ENCODE results near the gene FCN2. TPM values are rescaled to one million over a fixed set of nuclear protein-coding genes. Genes with fewer than 3 reads are reported as not detected.

FCN2 gene
- not detected in 2 replicates for total RNA-seq

DNA sequence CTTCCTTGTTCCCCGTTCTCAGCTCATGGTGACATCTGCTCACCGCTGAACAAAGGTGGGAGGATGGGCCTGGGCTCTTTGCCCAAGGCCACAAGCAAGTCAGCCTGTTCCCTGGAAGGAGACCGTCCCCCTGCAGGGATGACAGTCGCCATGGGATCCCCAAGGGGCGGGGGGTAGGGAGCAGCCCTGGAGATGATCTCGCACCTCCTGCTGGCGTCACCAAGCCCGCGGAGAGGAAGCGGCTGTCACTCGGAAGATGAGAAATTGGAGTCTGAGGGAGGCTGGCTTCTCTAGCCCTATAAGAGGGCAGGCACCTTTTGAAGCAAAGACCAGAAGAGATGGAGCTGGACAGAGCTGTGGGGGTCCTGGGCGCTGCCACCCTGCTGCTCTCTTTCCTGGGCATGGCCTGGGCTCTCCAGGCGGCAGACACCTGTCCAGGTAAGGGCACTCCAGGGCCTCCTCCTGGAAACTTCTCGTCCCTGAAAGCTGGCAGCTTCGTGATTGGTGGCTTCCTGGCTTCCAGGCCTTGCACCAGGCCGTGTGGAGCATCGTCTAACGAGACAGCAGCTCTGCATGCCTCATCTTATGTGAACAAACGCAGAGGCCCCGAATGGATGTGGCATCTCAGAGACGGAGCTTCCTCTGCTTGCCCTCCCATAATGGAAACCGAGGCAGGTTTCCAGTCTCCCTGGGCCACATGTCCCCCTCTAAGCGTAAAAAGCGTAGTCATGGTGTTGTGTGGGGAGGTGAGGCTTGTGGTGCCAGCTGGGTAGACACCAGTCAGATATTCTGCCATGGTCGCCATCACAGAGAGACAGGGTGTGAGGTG lies at the start of gene FCN2:
Gene FCN2, plus strand, starts transcription at position 327 of the 829 bp plus-strand sequence. Its CDS starts 12 bp downstream, at position 339.
- no peak for DNase-seq (ENCODE audit: low read depth in 2 of 2)

DNA sequence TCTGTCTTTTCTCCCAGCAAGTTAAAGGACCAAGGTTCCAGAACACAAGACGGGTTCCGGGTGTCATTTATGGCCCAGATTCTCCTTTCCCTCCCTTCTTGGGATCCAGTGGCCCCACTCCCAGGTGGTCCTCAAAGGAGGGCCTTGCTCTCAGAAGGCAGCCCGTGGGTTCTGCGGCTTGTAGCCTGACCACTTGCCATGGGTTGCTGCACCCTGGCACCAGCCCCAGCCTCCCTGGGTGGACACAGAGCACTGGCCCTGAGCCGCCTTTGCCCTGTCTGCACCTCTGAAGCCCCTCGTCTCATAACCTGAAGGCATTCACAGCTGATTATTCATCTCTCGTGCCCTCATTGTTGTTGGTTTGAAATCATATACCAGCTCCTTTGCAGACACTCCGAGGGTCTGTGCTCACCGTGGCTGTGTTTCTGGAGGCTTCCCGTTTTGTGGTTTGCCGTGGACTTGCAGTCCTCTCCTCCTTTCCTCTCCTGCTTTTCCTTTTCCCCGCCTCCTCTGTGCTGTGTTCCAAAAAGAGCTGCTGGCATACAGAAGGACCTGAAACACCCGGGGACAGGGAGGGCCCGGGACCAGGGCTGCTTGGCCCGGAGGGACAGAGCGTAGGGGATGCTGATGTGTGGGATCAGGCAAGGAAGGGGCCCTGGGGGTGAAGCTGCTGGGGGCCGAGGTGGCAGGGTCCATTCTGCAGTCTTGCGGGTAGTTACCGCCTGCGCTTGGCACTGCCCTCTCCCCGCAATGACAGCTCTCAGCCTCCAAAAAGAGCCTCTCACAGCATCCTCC lies 49.5 kb upstream of the FCN2 start:
- no peak for DNase-seq (ENCODE audit: low read depth in 2 of 2)

DNA sequence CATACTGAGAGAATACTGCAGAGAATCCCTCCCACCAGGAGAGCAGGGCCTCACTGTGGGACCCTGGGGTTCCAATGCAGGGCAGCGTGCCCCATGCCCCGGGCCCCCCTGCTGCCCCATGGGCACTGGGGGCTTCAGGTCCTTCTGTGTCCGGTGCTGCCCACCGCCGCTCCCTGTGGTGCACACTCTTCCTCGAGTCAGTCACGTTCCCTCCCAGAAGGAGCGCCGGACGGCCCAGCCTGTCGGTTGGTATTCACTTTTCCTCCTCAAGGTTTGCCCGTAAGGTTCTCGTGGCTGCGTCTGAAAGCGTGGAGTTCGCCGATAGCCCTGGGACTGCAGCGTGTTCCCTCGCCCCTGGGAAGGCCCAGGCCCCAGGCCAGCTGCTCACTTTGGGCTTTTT lies 48.1 kb upstream of the FCN2 start:
- DNase-seq (ENCODE audit: low read depth in 2 of 2) = no peak

DNA sequence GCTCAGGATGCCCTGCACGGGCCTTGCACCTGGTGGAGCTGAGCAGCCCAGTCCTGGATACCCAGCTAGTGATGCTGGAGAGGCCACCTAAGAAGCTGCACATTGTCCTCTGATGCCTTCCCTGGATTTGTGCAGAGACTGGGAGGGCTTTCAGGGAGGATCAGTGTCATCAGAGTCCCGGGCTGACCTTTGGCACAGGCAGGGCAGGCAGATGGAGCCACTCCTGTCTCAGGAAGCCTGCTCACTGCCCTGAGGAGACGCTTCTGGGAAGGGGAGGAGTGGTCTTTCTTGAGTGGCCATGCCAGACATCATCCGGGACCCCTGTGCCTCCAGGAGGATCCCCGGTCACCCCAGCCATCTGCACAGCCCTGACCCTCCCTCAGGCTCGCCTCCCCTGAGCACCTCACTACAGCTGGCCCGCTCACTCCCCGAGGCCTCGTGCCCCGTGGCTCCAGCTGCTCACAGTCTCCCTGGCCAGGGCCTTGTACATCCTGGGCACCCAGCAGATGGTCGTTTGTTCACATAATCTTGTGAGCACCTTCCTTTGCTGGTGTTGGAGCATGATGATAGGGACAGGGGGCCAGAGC lies 47.2 kb upstream of the FCN2 start:
- no peak for DNase-seq (ENCODE audit: low read depth in 2 of 2)

DNA sequence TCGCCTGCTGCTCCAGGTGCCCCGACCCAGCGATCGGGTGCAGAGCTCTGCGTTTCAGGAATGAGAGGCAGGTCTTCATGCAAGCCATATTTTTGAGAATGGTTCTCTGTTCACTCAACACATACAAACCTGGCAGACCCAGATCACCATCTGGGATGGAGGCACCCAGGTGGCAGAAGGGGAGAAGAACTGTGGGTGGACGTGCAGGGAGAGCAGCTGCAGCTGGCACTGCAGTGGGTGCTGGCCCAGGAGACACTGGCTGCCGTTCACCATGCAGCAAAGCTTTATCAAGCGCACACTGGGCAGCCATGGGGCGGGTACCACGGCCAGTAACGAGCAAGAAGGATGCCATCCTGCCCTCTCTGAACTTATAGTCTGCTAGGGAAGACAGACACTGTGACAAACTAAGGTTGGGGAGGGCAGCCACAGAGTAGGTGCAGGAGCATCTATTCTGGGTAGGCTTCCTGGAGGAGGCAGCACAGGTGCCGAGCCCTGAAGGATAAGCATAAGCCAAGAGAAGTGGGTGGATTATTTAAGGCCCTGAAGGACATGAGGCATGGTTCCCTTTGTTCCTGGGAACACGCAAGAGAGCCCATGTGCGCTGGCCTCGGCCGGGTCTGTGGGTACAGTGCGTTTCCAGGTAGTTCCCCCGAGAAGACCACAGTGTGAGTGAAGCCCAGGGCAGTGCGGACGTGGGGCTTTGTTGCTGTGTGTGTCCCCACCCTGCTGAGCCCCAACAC lies 46.2 kb upstream of the FCN2 start:
- no peak for DNase-seq (ENCODE audit: low read depth in 2 of 2)

DNA sequence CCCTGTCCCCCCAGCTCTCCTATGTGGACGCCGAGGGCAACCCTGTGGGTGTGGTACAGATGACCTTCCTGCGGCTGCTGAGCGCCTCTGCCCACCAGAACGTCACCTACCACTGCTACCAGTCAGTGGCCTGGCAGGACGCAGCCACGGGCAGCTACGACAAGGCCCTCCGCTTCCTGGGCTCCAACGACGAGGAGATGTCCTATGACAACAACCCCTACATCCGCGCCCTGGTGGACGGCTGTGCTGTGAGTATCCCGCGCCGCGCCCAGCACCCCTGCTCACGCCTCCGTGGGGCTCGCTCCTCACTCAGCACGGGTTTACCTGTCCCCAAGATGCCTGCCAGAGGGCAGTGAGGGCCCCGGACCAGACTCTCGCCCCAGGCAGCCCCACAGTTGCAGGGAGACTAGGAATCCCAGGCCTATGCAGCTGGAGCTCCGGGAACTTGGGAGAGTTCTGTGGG lies 45.6 kb upstream of the FCN2 start:
- DNase-seq (ENCODE audit: low read depth in 2 of 2) = no peak

DNA sequence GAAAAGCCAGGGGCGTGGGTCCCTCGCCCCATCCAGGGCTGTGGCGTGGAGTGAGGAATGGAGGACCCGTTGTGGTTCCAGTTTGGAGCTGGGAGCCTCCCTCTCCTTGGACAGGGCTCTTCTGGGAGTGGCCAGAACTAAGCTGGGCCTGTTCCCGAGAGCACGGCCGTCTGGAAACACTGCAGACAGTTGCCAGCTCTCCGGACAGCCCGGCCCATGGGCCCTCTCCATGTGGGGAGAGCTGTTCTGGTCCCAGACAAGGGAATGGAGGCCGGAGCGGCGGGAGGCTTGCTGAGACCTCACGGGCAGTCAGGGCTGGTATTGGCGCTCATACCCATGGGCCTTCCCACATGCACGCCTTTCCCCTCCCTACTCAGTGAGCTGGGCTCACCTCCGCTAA lies 45.2 kb upstream of the FCN2 start:
- DNase-seq (ENCODE audit: low read depth in 2 of 2) = no peak

DNA sequence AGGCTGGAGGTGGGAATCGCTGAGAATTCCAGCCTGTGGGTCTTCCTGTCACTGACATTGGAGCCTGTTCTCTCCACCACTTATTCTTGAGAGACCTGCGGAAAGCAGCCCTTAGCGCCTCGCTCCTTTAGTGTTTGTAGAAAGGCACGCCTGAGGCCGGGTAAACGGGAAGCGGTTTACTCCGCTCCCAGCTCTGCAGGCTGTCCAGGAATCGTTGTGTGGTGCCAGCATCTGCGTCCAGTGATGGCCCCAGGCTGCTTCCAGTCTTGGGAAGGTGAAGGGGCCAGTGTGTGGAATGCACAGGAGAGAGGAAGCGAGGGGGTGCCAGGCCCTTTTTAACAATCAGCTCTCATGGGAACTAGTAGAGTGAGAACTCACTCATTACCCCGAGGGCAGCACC lies 44.6 kb upstream of the FCN2 start:
- no peak for DNase-seq (ENCODE audit: low read depth in 2 of 2)

DNA sequence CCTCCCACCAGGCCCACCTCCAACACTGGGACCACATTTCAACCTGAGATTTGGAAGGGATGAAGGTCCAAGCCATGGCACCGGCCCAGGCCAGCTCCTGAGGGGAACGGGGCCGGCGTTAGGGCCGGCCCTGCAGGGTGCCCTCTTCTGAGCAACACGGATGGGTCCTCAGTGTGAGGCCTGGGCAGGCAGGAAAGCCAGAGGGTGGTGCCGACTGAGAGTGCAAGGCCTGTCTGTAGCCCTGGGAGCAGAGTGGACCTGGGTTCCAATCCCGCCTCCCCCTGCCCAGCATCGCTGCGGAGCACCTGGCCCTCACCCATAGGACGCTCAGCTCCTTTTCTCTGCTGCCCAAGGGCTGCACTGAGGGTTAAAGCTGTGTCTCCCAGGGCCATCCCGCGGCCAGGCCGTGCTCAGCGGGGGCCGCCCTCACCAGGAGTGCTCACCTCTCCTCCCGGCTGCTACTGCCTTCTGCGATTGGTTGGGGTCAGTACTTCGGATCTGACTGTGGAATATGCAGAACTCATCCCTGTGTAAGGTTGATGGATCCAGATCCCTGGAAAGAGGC lies 44.1 kb upstream of the FCN2 start:
- DNase-seq (ENCODE audit: low read depth in 2 of 2) = no peak

DNA sequence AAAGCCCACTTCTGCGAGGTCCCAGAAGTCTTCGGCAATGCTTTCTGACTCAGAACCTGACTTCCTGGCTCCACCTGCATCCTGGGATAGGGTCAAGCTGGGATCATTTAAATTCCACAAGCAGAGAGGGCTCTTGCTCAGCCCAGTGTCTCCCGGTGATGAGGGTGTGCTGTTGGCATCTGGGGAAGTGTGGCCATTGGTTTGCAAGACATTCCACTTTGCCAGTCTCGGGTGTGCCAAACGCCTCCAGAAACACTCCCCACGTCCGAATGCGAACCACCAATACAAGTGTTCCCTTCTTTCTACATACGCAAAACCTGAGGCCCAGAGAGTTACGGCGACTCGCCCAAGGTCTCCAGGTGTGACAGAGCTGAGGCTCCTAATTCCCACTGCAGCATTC lies 43.1 kb upstream of the FCN2 start:
- peak in 1 of 2 donors; percentile 9 for DNase-seq (ENCODE audit: low read depth in 2 of 2)

DNA sequence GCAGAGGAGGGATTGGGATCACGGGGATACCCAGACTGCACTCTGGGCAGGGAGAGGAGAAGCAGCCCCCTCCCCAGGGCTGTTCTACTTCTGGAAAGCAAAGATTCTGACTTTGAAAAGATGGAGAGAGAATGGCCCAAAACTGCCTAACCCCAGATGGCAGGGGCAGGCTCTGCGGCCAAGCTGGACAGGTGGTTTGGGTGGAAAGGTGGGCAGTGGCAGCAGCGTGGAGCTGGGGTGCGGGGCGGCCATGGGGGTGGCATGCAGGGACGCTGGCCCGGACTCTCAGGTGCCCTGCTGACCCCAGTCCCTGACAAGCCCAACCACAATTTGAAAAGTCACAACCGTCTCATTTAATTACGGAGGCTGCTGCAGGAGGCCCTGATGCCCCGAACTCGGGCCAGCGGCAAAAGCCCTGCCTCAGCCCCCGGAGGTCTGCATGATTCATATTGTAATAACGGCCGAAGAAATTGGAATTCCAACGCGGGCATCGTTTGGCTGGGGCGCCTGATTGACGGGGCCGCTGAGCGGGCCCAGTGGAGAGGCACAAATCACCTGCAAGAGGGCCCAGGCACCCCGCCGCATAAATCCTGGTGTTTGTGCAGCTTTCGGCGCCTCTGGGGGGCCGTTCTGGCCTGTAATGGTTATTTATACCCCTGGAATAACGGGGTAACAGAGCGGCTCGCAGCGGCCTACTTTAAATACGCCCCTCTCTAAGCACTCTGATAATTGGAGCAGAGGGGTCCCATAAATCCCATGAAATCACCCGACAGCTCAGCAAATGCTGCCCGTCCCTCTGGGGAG lies 41.8 kb upstream of the FCN2 start:
- DNase-seq (ENCODE audit: low read depth in 2 of 2) = no peak

DNA sequence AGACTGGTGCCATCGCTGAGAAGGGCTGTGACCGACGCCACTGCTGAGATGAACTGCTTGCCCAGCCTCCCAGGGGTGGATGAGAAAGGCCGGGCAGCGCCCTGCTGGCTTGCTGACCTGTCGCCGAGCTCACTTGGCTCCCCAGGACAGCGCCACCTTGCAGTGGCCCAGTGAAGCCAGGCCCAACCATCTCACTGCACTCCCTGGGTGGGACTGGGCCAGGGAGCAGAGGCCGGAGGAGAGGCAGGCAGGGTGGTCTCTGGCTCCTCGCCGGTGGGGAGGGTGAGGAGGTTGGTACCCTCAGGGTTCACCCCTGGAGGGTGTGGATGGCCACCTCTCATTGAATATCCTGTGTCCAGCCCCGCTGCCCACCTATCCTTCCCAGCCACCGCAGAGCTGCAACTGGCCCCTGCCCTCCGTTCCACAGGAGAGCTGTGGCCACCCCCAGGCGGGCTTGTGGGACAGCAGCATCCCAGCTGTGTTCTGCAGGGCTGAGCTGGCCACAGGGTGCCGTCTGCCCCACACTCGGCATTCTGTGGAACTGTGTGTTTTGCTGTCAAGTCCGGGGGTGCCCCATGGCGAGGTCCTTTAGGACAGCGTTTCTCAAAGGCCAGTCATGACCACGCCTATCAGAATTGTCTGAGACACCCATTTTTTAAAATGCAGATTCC lies 41.0 kb upstream of the FCN2 start:
- DNase-seq (ENCODE audit: low read depth in 2 of 2) = no peak

DNA sequence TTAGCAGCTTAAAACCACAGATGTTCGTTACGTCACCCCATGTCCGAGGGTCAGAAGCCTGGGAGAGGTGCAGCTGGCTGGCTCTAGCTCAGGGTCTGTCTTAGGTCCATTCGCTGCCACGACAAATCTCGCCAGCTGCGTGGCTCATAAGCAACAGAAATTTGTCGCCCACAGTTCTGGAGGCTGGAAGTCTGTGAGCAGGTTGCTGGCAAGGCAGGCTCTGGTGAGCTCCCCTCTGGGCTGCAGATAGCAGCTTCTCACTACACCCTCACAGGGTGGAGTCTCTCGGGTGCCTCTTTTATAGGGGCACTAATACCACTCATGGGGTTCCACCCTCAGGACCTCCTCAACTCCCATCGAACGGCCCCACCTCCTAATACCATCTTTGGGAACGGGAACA lies 40.1 kb upstream of the FCN2 start:
- no peak for DNase-seq (ENCODE audit: low read depth in 2 of 2)

DNA sequence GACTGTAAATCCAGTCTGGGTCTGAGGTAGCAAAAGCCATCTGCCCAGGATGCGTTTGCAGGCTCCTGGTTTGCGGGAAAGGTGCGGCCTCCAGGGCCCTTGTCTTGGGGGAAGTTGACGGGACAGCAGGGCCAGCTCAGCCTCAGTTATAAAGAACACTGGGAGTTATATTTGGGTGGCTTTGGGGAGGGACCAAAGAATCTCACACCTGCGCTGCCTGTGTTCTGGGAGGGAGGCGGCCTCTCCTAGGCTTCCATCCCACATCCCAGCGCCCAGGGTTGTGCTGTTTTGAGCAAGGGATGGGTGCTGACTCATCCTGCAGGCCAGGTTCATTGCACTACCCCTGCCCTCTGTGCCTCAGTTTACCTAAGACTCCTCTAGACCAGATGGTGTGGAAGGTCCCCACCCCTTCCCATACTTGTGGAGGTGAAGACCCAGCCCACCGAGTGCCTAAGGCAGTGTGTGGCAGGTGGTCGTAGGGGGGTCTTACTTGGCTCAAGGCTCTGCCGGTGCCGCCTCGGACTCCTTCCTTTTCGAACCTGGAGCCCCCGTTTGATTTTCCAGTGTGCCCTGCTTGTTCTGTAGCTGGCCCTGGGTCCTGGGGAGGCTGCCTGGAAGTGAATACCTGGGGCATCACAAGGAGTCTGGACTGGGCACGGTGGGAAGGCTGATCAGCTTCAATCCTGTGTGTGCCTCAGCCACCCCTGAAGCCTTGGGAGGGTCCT lies 39.3 kb upstream of the FCN2 start:
- DNase-seq (ENCODE audit: low read depth in 2 of 2) = no peak

DNA sequence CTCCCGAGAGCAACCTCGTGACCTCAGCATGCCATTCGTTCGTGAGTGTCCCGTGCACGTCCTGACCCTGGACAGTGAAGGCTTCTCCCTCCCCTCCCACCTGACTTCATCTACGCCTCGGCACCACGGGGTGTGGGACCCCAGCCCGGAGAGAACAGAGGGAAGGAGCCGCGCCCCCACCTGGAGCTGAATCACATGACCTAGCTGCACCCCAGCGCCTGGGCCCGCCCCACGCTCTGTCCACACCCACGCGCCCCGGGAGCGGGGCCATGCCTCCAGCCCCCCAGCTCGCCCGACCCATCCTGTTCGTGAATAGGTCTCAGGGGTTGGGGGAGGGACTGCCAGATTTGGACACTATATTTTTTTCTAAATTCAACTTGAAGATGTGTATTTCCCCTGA lies 38.3 kb upstream of the FCN2 start:
- no peak for DNase-seq (ENCODE audit: low read depth in 2 of 2)

DNA sequence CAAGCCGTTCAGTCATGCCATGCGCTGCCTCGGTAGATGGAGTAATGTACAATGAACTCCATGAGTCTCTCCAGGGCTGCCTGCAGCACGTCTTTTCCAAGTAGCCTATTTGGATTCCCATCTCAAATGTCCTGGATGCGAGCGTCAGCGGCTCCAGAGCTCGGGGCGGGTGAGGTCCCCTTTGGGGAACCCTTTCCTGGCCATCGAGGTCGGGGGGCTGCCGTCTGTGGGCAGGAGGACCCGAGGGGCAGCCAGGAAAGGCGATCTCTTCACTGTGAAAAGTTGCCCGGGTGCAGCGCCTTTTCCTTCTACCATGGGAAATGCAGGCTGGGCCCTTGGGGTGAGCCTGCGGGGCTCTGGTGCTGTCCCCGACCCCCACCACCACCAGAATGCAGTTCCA lies 36.9 kb upstream of the FCN2 start:
- no peak for DNase-seq (ENCODE audit: low read depth in 2 of 2)

DNA sequence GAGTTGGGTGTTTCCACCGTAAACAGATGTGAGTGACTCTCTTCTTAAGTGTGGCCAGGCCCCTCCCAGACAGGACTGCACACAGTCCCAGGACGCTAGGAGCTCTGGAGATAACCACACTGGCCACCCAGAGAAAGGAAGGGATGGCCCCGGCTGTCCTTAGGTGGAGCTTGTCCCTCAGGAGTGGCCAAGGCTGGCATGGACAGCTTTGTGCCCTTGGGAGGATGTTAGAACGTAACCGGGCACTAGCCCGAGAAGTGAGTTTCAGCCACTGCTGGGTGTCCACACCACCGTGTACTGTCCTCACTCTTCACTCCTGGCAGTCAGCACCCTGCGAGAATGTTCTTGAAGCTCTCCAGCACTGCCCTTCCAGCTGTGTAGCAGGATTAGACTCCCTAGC lies 35.8 kb upstream of the FCN2 start:
- DNase-seq (ENCODE audit: low read depth in 2 of 2) = no peak

DNA sequence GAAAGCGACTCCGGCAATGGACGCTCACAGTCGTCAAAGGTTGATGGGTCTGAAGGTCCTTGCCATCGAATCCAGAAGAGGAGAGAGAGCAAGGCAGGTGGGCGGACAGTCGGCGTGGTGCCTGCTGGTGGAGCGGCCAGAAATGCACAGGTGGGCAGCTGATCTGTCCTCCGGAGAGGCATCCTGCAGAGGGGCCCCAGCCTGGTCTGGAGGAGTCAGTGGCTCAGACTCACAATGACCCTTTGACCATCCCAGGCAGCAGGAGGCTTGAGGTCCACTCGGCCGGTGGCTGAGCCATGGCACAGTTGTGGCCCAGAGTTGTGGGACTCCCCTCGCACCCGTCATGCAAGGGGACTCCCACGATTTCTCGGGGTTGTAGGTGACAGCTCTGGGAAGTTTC lies 34.4 kb upstream of the FCN2 start:
- no peak for DNase-seq (ENCODE audit: low read depth in 2 of 2)

DNA sequence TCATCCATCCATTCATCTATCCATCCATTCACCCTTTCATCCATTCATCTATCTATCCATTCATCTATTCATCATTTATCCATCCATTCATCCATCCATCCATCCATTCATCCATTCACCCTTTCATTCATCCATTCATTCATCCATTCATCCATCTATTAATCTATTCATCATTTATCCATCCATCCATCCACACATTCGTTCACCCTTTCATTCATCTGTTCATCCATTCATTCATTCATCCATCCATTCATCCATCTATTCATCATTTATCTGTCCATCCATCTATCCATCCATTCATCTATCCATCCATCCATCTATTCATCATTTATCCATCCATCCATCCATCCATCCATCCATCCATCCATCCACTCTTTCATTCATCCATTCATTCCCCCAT lies 33.9 kb upstream of the FCN2 start:
- no peak for DNase-seq (ENCODE audit: low read depth in 2 of 2)

Data from dermis microvascular lymphatic vessel endothelial cell (primary cell).